HG03558 (cell line): ENCODE data around the gene PREX1.

Experiments
- ATAC-seq: cut with Tn5 transposase; IDR thresholded peaks from one replicate; pipeline ENCODE4 v1.9.1; 2021; ENCODE audit warnings: moderate number of reproducible peaks; ENCODE audit not compliant: unreplicated experiment; ENCODE audit errors: extremely low read depth

Gene PREX1

GRCh38 chr20:48669946-48670605 lies 157.7 kb downstream of the PREX1 start:
- ATAC-seq, result no peak

GRCh38 chr20:48668451-48668946 lies 159.3 kb downstream of the PREX1 start:
- no peak for ATAC-seq

- ATAC-seq, result no peak
Observed at GRCh38 chr20:48667889-48668413, 159.8 kb downstream of the PREX1 start.

GRCh38 chr20:48667481-48667880 lies 160.3 kb downstream of the PREX1 start:
- ATAC-seq, result no peak

GRCh38 chr20:48665785-48666184 lies 162.0 kb downstream of the PREX1 start:
- ATAC-seq, result no peak

GRCh38 chr20:48662711-48663110 lies 165.1 kb downstream of the PREX1 start:
- ATAC-seq, result no peak

GRCh38 chr20:48661575-48662455 lies 166.0 kb downstream of the PREX1 start:
- ATAC-seq, result no peak

- no peak for ATAC-seq
Observed at GRCh38 chr20:48660788-48661187, 167.0 kb downstream of the PREX1 start.

- no peak for ATAC-seq
Observed at GRCh38 chr20:48659858-48660257, 167.9 kb downstream of the PREX1 start.

GRCh38 chr20:48658505-48658904 lies 169.3 kb downstream of the PREX1 start:
- no peak for ATAC-seq

GRCh38 chr20:48658198-48658476 lies 169.7 kb downstream of the PREX1 start:
- no peak for ATAC-seq

- no peak for ATAC-seq
Observed at GRCh38 chr20:48657426-48658197, 170.2 kb downstream of the PREX1 start.

GRCh38 chr20:48656661-48657211 lies 171.1 kb downstream of the PREX1 start:
- ATAC-seq, result no peak

- ATAC-seq, result no peak
Observed at GRCh38 chr20:48656137-48656536, 171.7 kb downstream of the PREX1 start.

- ATAC-seq, result no peak
Observed at GRCh38 chr20:48653706-48654051, 174.1 kb downstream of the PREX1 start.

- ATAC-seq, result no peak
Observed at GRCh38 chr20:48652961-48653705, 174.7 kb downstream of the PREX1 start.

GRCh38 chr20:48651960-48652359 lies 175.8 kb downstream of the PREX1 start:
- no peak for ATAC-seq

- ATAC-seq, result no peak
Observed at GRCh38 chr20:48651271-48651670, 176.5 kb downstream of the PREX1 start.

GRCh38 chr20:48649868-48650267 lies 177.9 kb downstream of the PREX1 start:
- no peak for ATAC-seq

GRCh38 chr20:48649104-48649626 lies 178.6 kb downstream of the PREX1 start:
- ATAC-seq, result no peak
